HepG2 (cell line): Measurements from ENCODE around the gene BCKDHB. TPM values are rescaled to one million over a fixed set of nuclear protein-coding genes. Genes with fewer than 3 reads are reported as not detected.

Experiments used
- ATAC-seq: fragments of 200-7000 bp; cut with Tn5 transposase; 3 replicates; pipeline ENCODE4 v1.9.1; 2020; ENCODE audit warnings: mild to moderate bottlenecking, moderate library complexity
- BruUV-seq: library from RNA; stranded (reverse); fragments of 400-500 nt; replicated peaks from 2 replicates; lab custom pipeline; 2021; lab: Mats Ljungman, UMichigan
- CTCF ChIA-PET: fragments of 300-600 bp; formaldehyde crosslinking; extraction: SDS; loops from one replicate; lab custom pipeline; 2021; ENCODE audit warnings: low total read pairs, inconsistent platforms, low intra/inter-chr PET ratio; lab: Yijun Ruan, JAX
- POLR2A ChIA-PET: fragments of 350-600 bp; sonication (Branson Sonifier 250); formaldehyde crosslinking; loops from one replicate; lab custom pipeline; 2020; ENCODE audit warnings: antibody characterized with exemption, inconsistent platforms; lab: Yijun Ruan, JAX
- DNase-seq: peaks from one replicate; pipeline ENCODE4 v3.0.0-alpha.2; 2015; ENCODE audit warnings: low spot score
- FAIRE-seq: peaks from 3 replicates; lab custom pipeline; 2011; peaks lifted over from hg19 to GRCh38; lab: Jason Lieb, UNC
- H2AFZ ChIP-seq: one replicate; pipeline ENCODE4 v1.6.1; 2011; ENCODE audit warnings: low read length, inconsistent platforms
- H3K27ac ChIP-seq: fragments of 300-600 bp; 3 replicates; pipeline ENCODE4 v1.8.0; 2011; ENCODE audit warnings: mixed run types, mild to moderate bottlenecking, mixed read lengths, low read length, inconsistent platforms; ENCODE audit not compliant: insufficient read depth; ENCODE audit errors: extremely low read length
- H3K27me3 ChIP-seq, 2 experiments: fragments of 200-600 bp in 1 of 2; 2 replicates in 1 of 2; 3 replicates in 1 of 2; pipeline versions ENCODE4 v1.6.0 to v1.8.0; 2011; ENCODE audit warnings: low read length in 2 of 2, mild to moderate bottlenecking in 2 of 2, moderate library complexity in 2 of 2, inconsistent platforms in 1 of 2; ENCODE audit not compliant: insufficient read depth in 2 of 2, control insufficient read depth in 1 of 2
- H3K36me3 ChIP-seq, 2 experiments: fragments of 200-600 bp in 1 of 2; replicated peaks in 1 of 2; 2 replicates in 1 of 2; 3 replicates in 1 of 2; pipeline versions ENCODE4 v1.5.1 to v1.8.0; 2011; ENCODE audit warnings: low read length in 2 of 2, inconsistent platforms in 1 of 2; ENCODE audit not compliant: insufficient read depth in 2 of 2, control insufficient read depth in 1 of 2
- H3K4me1 ChIP-seq: 2 replicates; pipeline ENCODE4 v1.5.1; 2012; ENCODE audit warnings: low read length, inconsistent platforms; ENCODE audit not compliant: insufficient read depth
- H3K4me2 ChIP-seq: 2 replicates; pipeline ENCODE4 v1.6.0; 2011; ENCODE audit warnings: low read depth, low read length, inconsistent platforms
- H3K4me3 ChIP-seq, 3 experiments: fragments of 200-600 bp in 1 of 3; sonication (generic), shearing (Covaris generic) in 1 of 3; replicated peaks in 1 of 3; 2 replicates each; pipeline ENCODE4 v1.5.1; 2011 to 2016; ENCODE audit warnings: low read length in 3 of 3, inconsistent platforms in 2 of 3, low read depth in 2 of 3, mild to moderate bottlenecking in 2 of 3, control low read depth in 1 of 3, mixed read lengths in 1 of 3; ENCODE audit not compliant: insufficient read depth in 1 of 3
- H3K79me2 ChIP-seq: one replicate; pipeline ENCODE4 v1.6.1; 2011; ENCODE audit warnings: low read length, inconsistent platforms; ENCODE audit not compliant: insufficient read depth
- H3K9ac ChIP-seq: 2 replicates; pipeline ENCODE4 v1.6.0; 2011; ENCODE audit warnings: mild to moderate bottlenecking, low read depth, low read length, inconsistent platforms; ENCODE audit not compliant: insufficient read depth
- H3K9me3 ChIP-seq: 2 replicates; pipeline ENCODE4 v1.5.1; 2012; ENCODE audit warnings: mild to moderate bottlenecking, low read length
- H4K20me1 ChIP-seq: 2 replicates; pipeline ENCODE4 v1.6.0; 2011; ENCODE audit warnings: inconsistent platforms, mild to moderate bottlenecking, low read length, moderate library complexity; ENCODE audit not compliant: insufficient read depth
- HBP1 ChIP-seq: IDR thresholded peaks from 2 replicates; pipeline ENCODE4 v1.6.1; 2016; ENCODE audit warnings: low read depth, control low read depth
- HOXD1 ChIP-seq: sonication (generic); formaldehyde crosslinking; IDR thresholded peaks from 2 replicates; pipeline ENCODE4 v1.5.0; 2020; ENCODE audit warnings: missing genetic modification reagents
- KDM6A ChIP-seq: IDR thresholded peaks from 2 replicates; pipeline ENCODE4 v1.6.1; 2016; ENCODE audit warnings: low read depth
- SOX13 ChIP-seq, 3 experiments: fragments of 450-650 bp in 1 of 3; sonication (generic) in 1 of 3; formaldehyde crosslinking in 1 of 3; IDR thresholded peaks in 2 of 3; conservative IDR thresholded peaks in 1 of 3; 2 replicates each; pipeline versions ENCODE4 v1.5.0 to v1.6.1; 2016 to 2020; ENCODE audit warnings: antibody characterized with exemption in 1 of 3, mild to moderate bottlenecking in 1 of 3, missing compliant biosample characterization in 1 of 3, missing genetic modification reagents in 1 of 3, moderate library complexity in 1 of 3
- TEAD3 ChIP-seq: optimal IDR thresholded peaks from 2 replicates; pipeline ENCODE3; 2016; ENCODE audit warnings: borderline replicate concordance
- ZNF282 ChIP-seq: fragments of 450-650 bp; IDR thresholded peaks from 2 replicates; pipeline ENCODE4 v1.6.1; 2018; ENCODE audit not compliant: partially characterized antibody
- ZNF576 ChIP-seq: sonication (generic); formaldehyde crosslinking; IDR thresholded peaks from 2 replicates; pipeline ENCODE4 v1.4.0; 2020; ENCODE audit warnings: mild to moderate bottlenecking, missing genetic modification reagents
- ZNF724P ChIP-seq: sonication (generic); formaldehyde crosslinking; IDR thresholded peaks from 2 replicates; pipeline ENCODE4 v1.8.0; 2022; ENCODE audit warnings: missing genetic modification reagents, borderline replicate concordance
- WGBS: methylation state at CpG from one replicate; pipeline ENCODE4 v1.1.6; 2017; ENCODE audit warnings: low lambda C conversion rate; 5-methylcytosine and 5-hydroxymethylcytosine counted together
- in situ Hi-C: cut with HindIII; loops from 2 replicates; pipeline ENCODE4 v1.10.0; 2017; ENCODE audit warnings: low pct_unique_long_range_greater_than_20kb; ENCODE audit not compliant: extremely low pct_ligation_motif_present
- intact Hi-C: fragments of 100-400 bp; cut with micrococcal nuclease; formaldehyde crosslinking; loops from one replicate; pipeline ENCODE4 v1.10.0; 2022; ENCODE audit not compliant: unreplicated experiment
- polyA plus RNA-seq, 8 experiments: library from polyadenylated mRNA; depleted of rRNA in 3 of 8; stranded (reverse) in 7 of 8; unstranded in 1 of 8; fragments of >200 nt; fragmentation: Illumina TruSeq in 4 of 8; extraction: Trizol in 4 of 8; gene quantifications; 2 replicates each; pipeline versions ENCODE4 v1.2.1 to v1.2.3, GENCODE V29; 2011 to 2016; ENCODE audit warnings: low read depth in 4 of 8, missing spikeins in 1 of 8, mixed read lengths in 1 of 8; ENCODE audit not compliant: insufficient read depth in 1 of 8
- total RNA-seq, 5 experiments: library from RNA; depleted of rRNA; stranded (reverse); fragments of >200 nt; fragmentation: Illumina TruSeq; extraction: Trizol; gene quantifications; 2 replicates each; pipeline ENCODE4 v1.2.3, GENCODE V29; 2016; ENCODE audit warnings: low read depth in 1 of 5
- TF ChIP-seq, protein P1 (sequence below): sonication (generic); formaldehyde crosslinking; IDR thresholded peaks from 2 replicates; pipeline ENCODE4 v1.5.0; 2020; ENCODE audit warnings: mild to moderate bottlenecking, missing genetic modification reagents
- TF ChIP-seq, protein P2 (sequence below): IDR thresholded peaks from 2 replicates; pipeline ENCODE4 v1.6.1; 2016

The BCKDHB gene
- total and polyA plus RNA-seq, 2 of the 13 experiments (the other 11 are each of a cell fraction or from before 2014, with no cell fraction given): 10.8 to 13.6 TPM

GRCh38 chr6:80145921-80146320 lies 39.5 kb downstream of the BCKDHB start:
- WGBS: 100% methylated on average over 1 of the region's 1 CpG
- Histone ChIP-seq H3K4me3 (no peak overlapping the region), H3K4me2 (no peak overlapping the region), H2AFZ (no peak overlapping the region), H3K79me2 (no peaks in the 10 kb centered on the region), H3K27me3 (no peaks in the 10 kb centered on the region), H3K27ac (no peak overlapping the region), H4K20me1 (no peaks in the 10 kb centered on the region), H3K9me3 (no peaks in the 10 kb centered on the region), H3K36me3 (no peaks in the 10 kb centered on the region; a peak in 1 of 5 replicates), H3K9ac (no peak overlapping the region), H3K4me1 (no peaks in the 10 kb centered on the region)
- DNase-seq: no peak
- TF ChIP-seq, protein P1, sequence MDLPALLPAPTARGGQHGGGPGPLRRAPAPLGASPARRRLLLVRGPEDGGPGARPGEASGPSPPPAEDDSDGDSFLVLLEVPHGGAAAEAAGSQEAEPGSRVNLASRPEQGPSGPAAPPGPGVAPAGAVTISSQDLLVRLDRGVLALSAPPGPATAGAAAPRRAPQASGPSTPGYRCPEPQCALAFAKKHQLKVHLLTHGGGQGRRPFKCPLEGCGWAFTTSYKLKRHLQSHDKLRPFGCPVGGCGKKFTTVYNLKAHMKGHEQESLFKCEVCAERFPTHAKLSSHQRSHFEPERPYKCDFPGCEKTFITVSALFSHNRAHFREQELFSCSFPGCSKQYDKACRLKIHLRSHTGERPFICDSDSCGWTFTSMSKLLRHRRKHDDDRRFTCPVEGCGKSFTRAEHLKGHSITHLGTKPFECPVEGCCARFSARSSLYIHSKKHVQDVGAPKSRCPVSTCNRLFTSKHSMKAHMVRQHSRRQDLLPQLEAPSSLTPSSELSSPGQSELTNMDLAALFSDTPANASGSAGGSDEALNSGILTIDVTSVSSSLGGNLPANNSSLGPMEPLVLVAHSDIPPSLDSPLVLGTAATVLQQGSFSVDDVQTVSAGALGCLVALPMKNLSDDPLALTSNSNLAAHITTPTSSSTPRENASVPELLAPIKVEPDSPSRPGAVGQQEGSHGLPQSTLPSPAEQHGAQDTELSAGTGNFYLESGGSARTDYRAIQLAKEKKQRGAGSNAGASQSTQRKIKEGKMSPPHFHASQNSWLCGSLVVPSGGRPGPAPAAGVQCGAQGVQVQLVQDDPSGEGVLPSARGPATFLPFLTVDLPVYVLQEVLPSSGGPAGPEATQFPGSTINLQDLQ (CRISPR knock-in tag): no peak
- TF ChIP-seq ZNF282 (no peak), ZNF724P (CRISPR knock-in tag) (no peak), TEAD3 (no peak), HBP1 (CRISPR knock-in tag) (no peak), SOX13 (IDR thresholded peaks at IDR 0.05) (no peak), SOX13 (CRISPR knock-in tag; conservative IDR thresholded peaks at IDR 0.05 in 1 of 2, IDR thresholded peaks at IDR 0.05 in 1 of 2) (no peak), KDM6A (CRISPR knock-in tag) (no peak), HOXD1 (CRISPR knock-in tag) (no peak), ZNF576 (no peak)
- TF ChIP-seq, protein P2, sequence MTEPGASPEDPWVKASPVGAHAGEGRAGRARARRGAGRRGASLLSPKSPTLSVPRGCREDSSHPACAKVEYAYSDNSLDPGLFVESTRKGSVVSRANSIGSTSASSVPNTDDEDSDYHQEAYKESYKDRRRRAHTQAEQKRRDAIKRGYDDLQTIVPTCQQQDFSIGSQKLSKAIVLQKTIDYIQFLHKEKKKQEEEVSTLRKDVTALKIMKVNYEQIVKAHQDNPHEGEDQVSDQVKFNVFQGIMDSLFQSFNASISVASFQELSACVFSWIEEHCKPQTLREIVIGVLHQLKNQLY (CRISPR knock-in tag): no peak
- intact Hi-C loops: no loop called here
- POLR2A ChIA-PET: no interaction called here
- in situ Hi-C loops: no loop called here
- ATAC-seq: no peak
- FAIRE-seq: no peak
- no TSS peak for BruUV-seq
- CTCF ChIA-PET: no interaction called here
